Measurements from ENCODE around the gene CD163L1. TPM values are rescaled to one million over a fixed set of nuclear protein-coding genes. Genes with fewer than 3 reads are reported as not detected.

The CD163L1 gene
- total and polyA plus RNA-seq, 9 of the 15 experiments (the other 6 are each of a cell fraction or from before 2014, with no cell fraction given), result 0.54 to 9.2 (median 2.0) TPM

DNA sequence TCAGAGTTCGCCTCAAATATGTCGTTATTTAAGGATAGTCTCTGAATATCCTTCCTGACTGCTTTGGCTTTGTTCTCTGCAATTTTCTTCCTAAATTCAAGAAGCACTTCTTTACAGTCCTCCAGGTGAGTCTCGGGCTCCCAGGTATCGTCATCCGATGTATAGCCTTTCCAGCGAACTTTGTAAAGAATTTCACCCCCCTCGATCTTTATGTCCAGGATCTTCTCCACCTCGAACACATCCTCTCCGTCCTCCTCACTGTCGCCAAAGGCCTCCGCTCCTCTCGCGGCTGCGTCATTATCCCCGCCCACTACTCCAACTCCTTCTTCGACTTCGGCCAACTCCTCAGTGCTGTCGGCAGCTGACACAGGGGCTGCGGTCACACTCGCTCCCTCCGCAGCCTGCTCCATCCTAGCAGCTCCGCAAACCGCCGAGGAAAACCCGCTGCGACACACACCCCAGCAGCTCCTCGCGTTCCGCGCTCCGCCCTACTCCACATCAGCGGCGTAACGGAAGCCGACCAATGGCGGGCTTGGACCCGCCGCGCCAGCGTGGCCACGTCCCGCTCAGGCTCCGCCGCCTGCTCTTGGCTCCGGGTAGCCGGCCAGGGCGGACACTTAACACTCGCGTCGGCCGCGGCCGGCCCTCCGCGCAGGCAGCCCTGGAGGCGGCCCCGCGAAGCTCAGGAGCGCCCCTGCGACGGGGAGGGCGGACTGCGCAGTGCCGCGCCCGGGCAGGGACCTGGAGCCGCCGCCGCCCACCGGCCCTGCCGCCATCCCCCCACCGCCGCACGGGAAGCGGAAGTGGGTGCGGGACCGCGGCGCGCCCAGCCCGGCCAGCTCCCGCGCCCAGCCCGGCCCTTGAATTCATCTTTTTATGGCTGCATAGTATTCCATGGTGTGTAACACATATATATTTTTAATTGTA lies 4.1 kb downstream of the CD163L1 start (continued):
- TF ChIP-seq, protein P1, sequence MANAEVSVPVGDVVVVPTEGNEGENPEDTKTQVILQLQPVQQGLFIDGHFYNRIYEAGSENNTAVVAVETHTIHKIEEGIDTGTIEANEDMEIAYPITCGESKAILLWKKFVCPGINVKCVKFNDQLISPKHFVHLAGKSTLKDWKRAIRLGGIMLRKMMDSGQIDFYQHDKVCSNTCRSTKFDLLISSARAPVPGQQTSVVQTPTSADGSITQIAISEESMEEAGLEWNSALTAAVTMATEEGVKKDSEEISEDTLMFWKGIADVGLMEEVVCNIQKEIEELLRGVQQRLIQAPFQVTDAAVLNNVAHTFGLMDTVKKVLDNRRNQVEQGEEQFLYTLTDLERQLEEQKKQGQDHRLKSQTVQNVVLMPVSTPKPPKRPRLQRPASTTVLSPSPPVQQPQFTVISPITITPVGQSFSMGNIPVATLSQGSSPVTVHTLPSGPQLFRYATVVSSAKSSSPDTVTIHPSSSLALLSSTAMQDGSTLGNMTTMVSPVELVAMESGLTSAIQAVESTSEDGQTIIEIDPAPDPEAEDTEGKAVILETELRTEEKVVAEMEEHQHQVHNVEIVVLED (CRISPR knock-in tag; IDR thresholded peaks at IDR 0.05), result peak; percentile 91
- TF ChIP-seq EP300 (IDR thresholded peaks at IDR 0.05; ENCODE audit: low read length) (no peak), ZNF3 (CRISPR knock-in tag; IDR thresholded peaks at IDR 0.05) (no peak), DIDO1 (tag; IDR thresholded peaks at IDR 0.05; ENCODE audit: low read depth) (no peak), TCF3 (CRISPR knock-in tag; IDR thresholded peaks at IDR 0.05) (no peak), ZNF143 (CRISPR knock-in tag; IDR thresholded peaks at IDR 0.05) (no peak), NR2C2 (CRISPR knock-in tag; IDR thresholded peaks at IDR 0.05) (no peak), NR2C2 (tag; IDR thresholded peaks at IDR 0.05) (peak; percentile 66; the same call in 1 of the 2 replicates), MCM7 (IDR thresholded peaks at IDR 0.05) (no peak), ATF1 (CRISPR knock-in tag; IDR thresholded peaks at IDR 0.05) (no peak), ATF1 (tag; IDR thresholded peaks at IDR 0.05) (peak; percentile 89), ZNF695 (CRISPR knock-in tag; IDR thresholded peaks at IDR 0.05) (no peak), SP2 (IDR thresholded peaks at IDR 0.05; ENCODE audit: extremely low read depth, low read depth, low read length, poor library complexity, severe bottlenecking) (no peak), LEF1 (IDR thresholded peaks at IDR 0.05) (no peak), RHOXF2B (CRISPR knock-in tag; conservative IDR thresholded peaks at IDR 0.05) (no peak), SNRNP70 (optimal IDR thresholded peaks at IDR 0.05; ENCODE audit: low read depth, low read length) (no peak), ZNF12 (CRISPR knock-in tag; IDR thresholded peaks at IDR 0.05) (no peak)
- TF ChIP-seq, protein P2, sequence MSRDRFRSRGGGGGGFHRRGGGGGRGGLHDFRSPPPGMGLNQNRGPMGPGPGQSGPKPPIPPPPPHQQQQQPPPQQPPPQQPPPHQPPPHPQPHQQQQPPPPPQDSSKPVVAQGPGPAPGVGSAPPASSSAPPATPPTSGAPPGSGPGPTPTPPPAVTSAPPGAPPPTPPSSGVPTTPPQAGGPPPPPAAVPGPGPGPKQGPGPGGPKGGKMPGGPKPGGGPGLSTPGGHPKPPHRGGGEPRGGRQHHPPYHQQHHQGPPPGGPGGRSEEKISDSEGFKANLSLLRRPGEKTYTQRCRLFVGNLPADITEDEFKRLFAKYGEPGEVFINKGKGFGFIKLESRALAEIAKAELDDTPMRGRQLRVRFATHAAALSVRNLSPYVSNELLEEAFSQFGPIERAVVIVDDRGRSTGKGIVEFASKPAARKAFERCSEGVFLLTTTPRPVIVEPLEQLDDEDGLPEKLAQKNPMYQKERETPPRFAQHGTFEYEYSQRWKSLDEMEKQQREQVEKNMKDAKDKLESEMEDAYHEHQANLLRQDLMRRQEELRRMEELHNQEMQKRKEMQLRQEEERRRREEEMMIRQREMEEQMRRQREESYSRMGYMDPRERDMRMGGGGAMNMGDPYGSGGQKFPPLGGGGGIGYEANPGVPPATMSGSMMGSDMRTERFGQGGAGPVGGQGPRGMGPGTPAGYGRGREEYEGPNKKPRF (IDR thresholded peaks at IDR 0.05; ENCODE audit: low read depth, low read length), result no peak
- TF ChIP-seq, protein P3, sequence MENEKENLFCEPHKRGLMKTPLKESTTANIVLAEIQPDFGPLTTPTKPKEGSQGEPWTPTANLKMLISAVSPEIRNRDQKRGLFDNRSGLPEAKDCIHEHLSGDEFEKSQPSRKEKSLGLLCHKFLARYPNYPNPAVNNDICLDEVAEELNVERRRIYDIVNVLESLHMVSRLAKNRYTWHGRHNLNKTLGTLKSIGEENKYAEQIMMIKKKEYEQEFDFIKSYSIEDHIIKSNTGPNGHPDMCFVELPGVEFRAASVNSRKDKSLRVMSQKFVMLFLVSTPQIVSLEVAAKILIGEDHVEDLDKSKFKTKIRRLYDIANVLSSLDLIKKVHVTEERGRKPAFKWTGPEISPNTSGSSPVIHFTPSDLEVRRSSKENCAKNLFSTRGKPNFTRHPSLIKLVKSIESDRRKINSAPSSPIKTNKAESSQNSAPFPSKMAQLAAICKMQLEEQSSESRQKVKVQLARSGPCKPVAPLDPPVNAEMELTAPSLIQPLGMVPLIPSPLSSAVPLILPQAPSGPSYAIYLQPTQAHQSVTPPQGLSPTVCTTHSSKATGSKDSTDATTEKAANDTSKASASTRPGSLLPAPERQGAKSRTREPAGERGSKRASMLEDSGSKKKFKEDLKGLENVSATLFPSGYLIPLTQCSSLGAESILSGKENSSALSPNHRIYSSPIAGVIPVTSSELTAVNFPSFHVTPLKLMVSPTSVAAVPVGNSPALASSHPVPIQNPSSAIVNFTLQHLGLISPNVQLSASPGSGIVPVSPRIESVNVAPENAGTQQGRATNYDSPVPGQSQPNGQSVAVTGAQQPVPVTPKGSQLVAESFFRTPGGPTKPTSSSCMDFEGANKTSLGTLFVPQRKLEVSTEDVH (IDR thresholded peaks at IDR 0.05; ENCODE audit: low read depth, partially characterized antibody), result peak; percentile 57
- TF ChIP-seq, protein P4, sequence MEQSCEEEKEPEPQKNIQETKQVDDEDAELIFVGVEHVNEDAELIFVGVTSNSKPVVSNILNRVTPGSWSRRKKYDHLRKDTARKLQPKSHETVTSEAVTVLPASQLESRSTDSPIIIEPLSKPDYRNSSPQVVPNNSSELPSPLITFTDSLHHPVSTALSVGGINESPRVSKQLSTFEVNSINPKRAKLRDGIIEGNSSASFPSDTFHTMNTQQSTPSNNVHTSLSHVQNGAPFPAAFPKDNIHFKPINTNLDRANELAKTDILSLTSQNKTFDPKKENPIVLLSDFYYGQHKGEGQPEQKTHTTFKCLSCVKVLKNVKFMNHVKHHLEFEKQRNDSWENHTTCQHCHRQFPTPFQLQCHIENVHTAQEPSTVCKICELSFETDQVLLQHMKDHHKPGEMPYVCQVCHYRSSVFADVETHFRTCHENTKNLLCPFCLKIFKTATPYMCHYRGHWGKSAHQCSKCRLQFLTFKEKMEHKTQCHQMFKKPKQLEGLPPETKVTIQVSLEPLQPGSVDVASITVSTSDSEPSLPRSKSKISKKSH (CRISPR knock-in tag; IDR thresholded peaks at IDR 0.05), result no peak

Data from K562 (cell line).